ENCODE measurements around the gene FGF21.
"Not testable (repeated sequence)": the region's sequence is repeated elsewhere in the genome, so short reads cannot be mapped to it uniquely, and the experiment has no call there.

Gene FGF21, protein sequence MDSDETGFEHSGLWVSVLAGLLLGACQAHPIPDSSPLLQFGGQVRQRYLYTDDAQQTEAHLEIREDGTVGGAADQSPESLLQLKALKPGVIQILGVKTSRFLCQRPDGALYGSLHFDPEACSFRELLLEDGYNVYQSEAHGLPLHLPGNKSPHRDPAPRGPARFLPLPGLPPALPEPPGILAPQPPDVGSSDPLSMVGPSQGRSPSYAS

DNA sequence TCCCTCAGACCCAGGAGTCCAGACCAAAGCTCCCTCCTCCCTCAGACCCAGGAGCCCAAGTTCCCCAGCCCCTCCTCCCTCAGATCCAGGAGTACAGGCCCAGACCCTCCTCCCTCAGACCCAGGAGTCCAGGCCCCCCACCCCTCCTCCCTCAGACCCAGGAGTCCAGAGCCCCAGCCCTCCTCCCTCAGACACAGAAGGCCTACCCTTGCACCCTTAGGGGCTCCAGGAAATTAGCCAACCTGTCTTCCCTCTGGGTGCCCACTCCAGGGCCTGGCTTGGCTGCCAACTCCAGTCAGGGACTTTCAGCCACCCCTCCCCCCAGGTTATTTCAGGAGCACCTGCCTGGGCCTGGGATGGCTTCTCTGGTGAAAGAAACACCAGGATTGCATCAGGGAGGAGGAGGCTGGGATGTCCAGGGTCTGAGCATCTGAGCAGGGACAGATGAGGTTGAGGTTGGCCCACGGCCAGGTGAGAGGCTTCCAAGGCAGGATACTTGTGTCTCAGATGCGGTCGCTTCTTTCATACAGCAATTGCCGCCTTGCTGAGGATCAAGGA, at the start of gene FGF21:
Gene FGF21, plus strand, starts transcription at position 441 of the 558 bp plus-strand sequence. CDS start 713 bp downstream, outside the sequence.
- DNase-seq, result no peak

- no peak for DNase-seq
Observed at GRCh38 chr19:48708471-48708870, 46.9 kb upstream of the FGF21 start.

- DNase-seq, result no peak
Observed at GRCh38 chr19:48711106-48711662, 44.1 kb upstream of the FGF21 start.

DNA sequence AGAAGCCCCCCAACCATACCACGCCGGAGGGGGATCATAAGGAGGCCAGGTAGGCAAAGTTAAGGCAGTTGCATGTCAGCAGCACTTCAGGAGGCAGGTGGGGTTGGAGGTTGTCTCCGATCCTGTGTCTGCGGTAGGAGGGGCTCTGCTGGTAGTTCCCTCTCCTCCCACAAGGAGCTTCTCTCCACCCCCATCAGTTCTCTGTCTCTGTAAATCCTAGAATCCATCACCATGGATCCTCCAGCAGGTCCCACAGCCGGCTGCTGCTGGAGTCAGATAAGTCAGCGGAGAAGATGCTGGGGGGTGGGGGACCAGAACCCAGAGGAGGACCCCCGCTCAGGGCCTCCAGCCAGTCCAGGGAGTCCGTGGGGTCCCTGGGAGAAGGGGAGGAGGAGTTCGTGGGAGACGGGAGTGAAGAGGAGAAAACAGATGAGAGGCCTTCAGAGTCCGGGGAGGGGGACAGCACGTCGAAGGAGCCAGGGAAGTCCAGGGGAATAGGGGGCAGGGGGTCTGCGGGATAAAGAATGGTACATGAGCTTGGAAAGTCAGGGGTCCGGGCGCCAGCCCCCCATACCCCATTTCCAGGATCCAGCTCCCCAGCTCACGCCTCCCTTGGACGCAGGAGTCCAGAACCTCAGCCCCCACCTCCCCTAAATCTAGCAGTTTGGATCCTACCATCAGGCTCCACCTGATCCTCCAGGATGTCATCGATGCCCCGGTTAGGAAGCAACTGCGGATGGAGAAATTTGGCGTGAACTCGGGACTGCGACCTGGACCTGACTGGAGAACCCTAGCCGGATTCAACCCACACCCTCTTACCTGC, 42.1 kb upstream of the FGF21 start:
- DNase-seq, result no peak

DNA sequence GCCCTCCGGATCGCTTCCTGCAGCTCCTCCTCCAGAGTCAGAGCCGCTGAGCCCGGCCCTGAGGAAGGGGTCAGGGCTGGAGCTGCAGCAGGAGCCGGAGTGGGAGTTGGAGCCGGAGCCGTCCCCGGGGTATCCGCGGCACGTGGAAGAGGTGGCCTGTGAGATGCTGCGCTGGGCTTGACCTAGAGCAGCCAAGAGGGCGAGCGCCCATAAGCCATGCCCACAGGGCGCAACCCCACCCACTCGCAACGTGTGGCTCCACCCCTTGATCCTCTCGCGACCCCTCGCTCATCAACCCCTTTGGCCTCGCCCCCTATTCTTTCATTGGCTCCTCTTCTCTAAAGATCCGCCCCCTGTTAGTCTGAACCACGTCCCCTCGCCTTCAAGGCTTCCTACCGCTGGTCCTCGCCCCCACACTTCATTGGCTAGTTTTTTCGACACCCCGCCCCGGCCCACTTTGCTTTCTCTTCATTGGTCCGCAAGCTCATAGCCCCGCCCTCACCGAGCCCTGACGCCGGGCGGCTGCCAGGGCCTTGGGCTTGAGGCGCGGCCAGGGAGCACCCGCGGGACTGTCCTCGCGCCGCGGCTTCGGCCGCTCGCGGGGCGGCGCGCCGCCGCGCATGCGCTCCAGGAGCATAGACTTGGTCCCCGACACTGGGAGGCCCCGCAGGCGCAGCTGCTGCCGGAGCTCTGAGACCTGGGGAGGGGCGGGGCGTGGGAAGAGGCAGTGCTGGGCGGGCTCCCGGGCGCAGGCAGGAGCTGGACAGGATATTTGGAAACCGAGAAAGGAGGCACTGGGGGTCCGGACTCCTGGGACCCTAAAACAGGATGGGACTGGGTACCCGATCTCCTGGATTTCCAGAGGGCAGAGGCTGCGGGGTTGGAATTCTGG, 41.2 kb upstream of the FGF21 start:
- peak; percentile 94 for DNase-seq

DNA sequence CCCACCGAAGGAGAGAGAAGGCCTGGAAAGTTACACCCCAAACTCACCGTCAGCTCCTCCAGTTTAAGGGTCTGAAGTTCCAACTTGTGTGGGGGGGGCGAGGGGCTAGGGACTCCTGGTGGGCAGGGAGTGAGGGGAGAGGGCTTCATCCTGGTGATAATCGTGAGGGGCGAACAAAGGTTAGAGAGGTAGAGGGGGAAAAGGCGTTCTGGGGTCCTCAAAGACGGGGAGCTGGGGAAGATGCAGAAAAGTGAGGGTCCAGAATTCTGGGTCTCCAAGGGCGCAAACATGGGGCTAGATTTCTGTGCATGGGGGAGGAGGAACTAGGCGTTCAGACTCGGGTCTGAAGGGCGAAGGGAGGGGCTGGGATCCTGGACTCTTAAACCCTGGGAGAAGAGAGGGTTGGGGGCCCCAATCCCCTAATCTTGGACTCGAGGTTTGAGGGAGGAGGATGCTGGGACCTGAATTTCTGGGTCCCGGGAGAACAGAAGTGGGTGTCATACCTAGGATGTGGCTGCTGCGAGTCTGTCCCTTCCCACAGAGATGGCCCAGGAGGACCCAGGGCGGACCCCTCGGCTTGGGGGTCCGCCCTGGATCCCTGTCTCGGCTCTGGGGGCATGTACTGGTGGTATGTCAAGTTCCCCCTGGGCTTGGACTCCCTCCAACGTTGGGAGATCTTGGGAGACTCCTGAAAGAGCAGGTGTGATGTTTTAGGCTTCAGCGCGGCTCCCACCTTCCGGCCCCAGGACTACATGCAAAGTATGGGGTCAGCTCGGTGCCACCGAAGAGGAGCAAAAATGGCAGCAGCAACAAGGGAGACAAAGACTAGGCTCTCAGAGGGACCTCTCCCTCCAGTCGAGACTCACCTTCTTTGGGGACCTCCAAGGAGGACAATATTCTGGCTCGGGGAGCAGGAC, 40.3 kb upstream of the FGF21 start:
- DNase-seq, result no peak

GRCh38 chr19:48715681-48716171, 39.6 kb upstream of the FGF21 start:
- no peak for DNase-seq

GRCh38 chr19:48716562-48717291, 38.6 kb upstream of the FGF21 start:
- DNase-seq, result no peak

DNA sequence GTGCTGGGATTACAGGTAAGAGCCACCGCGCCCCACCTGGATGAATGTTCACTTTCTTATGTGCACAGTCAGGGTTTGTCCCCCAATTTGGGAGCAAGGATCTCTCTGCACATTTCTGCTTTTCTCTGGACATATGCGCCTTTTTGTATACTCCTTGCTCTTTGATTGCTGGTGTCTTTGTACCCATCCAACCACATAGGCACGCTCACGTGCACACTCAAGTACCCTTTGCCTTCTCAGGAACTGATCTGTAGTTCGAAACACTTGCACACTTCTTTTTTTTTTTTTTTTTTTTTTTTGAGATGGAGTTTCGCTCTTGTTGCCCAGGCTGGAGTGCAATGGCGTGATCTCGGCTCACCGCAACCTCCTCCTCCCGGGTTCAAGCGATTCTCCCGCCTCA, 37.2 kb upstream of the FGF21 start:
- not testable (repeated sequence) for DNase-seq

GRCh38 chr19:48718711-48719231, 36.6 kb upstream of the FGF21 start:
- no peak for DNase-seq

- DNase-seq, result no peak
Observed at GRCh38 chr19:48719263-48720171, 35.8 kb upstream of the FGF21 start, which contains the start of gene MAMSTR. Gene MAMSTR, minus strand, starts transcription at chr19:48719725. Its CDS starts 694 bp downstream, at chr19:48719031.

DNA sequence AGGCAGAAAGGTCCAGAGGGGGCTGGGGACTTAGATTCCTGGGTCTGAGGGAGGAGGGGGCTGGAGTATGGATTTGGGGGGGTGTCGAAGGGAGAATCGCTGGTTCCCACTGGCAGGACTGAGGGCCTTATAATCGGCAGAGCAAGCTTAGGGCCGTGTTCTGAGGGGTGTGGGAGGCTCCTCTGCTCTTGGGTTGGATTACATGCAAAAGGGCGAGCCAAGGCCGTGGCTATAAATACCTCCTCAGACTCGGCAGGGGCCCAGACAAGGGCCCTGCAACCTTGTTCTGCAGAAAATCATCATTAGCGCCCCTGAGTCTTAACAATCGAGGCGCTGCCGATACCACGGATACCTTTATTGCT, 35.1 kb upstream of the FGF21 start:
- no peak for DNase-seq

DNA sequence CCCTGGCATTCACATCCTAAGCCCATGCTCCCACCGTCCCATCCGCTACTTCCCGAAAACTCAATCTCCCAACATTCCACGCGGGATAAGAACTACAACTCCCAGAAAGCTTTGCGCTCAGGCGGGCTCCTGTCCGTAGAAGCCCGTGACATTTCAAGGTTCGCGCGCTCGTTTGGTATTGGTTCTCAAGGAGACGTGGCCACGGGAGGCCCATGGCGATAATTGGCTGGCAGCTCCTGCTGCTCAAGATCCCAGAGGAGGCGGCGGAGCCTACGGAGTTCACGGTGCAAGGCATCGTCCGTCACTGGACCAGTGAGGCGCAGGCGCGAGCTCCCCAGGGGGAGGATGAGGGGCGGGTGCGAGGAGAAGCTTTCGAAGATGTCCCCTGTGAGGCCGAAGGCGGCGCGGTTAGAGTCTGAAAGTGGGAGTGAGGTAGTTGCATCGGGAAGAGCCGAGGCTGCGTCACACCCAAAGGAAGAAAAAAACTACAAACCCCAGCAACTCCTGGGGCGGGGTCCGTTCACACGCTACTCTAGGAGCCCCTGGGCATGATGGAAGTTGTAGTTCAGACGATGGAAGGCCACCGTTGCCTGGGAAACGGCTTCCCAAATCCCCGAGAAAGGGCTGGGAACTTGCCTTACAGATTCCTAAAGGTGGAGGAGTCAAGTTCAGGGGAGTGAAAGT, 34.6 kb upstream of the FGF21 start:
- DNase-seq, result peak; percentile 86

DNA sequence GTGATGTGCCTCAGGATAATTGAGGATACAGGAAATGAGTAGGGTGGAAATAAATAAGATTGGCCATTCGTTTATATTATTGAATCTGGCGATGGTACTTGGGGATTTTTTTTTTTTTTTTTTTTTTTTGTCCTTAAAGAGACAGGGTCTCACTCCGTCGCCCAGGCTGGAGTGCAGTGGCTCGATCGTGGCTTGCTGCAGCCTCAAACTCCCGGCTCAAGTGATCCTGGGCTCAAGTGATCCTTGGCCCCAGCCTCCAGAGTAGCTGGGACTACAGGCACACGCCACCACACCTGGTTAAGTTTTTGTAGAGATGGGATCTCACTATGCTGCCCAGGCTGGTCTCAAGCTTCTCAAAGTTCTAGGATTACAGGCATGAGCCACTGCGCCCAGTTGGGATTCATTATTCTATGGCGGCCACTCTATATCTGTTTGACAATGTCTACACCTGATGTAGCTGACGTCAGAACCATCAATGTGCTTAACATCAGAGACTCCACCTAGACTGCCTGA, 33.1 kb upstream of the FGF21 start:
- no peak for DNase-seq

GRCh38 chr19:48724796-48725753, 30.2 kb upstream of the FGF21 start:
- no peak for DNase-seq

DNA sequence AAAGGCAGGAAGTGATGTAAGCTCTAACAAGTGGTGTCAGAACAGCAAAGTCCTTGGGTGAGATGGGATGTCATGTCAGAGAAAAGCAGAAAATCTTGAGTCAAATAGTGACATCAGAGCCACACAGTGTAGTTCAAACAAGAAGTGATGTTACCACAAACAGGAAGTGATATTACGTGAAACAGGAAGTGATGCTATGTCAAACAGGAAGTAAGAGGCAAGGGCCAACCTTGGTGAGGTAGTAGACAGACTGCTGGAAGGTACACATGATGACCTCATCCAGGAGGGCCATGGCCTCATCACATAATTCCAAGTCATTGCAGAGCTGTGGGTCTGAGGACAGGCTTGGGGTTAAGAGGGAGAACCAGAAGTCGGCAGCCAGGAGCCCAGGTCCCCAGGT, 28.8 kb upstream of the FGF21 start:
- no peak for DNase-seq
